ELF-1 (cell line): Measurements from ENCODE around the gene ATP2B3.
A peak's percentile ranks its signal among the peaks of the same experiment; 100 is the strongest.

ENCODE experiments used
- DNase-seq: peaks from one replicate; pipeline ENCODE4 v3.0.0-alpha.2; 2016; ENCODE audit warnings: low read depth, low spot score

Gene ATP2B3

DNA sequence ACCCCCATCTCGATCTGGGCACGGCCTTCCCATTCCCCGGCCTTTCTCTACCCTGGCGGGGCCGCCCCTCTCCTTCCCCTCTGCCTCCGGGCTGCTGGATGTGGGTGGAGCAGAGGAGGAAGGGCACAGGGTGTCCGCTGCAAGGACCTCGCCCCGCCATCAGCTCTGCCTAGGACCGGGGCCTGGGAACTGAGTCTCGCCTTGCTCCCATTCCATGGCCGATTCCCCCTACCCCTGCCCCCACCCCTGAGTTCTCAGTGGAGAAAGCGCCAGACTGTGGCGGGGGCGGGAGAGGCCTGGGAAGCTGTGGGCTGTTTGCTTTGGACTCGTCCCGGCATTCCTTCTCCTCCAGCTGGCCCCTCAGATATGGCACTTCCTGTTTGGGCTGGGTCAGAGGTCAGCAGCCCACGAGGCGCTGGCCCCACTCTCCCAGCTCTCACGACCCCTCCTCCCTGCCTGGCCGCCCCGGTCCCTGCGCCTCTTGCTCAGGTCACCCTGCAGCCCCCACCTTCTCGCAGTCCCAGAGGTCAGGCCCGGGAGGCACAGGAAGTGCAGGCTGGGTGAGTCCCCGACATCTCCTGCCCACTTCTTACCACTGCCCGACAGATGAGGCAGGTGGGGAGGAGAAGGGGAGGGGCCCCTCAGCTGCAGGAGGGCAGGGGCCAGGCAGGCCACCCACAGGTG, 29.1 kb upstream of the ATP2B3 start:
- peak; percentile 52 for DNase-seq

DNA sequence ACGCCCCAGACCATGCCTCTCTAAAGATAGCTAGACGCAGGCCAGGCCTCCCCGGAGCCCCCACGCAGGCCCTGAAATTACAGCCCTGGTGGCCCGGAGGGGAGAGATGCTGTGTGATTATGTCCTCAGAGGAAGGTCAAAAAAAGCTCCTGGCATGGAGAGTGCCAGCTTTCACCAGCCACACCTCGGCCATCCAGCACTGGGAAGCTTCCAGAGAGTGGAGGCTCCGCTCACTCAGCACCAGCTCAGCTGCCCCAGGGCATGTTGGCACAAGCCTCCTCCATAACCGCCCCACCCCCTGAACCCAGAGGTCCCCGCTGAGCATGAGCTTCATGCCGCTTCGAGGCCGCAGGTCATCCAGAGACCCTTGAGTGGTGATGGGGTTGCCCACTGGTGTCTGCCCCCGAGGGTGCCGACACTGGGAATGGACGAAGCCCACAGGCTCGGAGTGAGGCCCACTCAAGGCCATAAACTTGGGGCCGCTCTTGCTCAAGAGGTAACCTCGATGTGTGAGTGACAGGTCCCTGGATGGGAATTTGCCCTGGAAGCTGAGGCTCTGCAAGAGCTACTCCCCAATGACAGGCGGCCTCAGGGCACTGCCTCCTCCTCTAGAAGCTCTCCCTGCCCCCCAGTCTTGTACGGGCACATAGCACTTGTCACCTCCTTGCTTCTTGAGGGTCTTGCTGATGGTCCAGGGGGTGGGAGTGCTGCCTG, 27.1 kb upstream of the ATP2B3 start:
- no peak for DNase-seq

DNA sequence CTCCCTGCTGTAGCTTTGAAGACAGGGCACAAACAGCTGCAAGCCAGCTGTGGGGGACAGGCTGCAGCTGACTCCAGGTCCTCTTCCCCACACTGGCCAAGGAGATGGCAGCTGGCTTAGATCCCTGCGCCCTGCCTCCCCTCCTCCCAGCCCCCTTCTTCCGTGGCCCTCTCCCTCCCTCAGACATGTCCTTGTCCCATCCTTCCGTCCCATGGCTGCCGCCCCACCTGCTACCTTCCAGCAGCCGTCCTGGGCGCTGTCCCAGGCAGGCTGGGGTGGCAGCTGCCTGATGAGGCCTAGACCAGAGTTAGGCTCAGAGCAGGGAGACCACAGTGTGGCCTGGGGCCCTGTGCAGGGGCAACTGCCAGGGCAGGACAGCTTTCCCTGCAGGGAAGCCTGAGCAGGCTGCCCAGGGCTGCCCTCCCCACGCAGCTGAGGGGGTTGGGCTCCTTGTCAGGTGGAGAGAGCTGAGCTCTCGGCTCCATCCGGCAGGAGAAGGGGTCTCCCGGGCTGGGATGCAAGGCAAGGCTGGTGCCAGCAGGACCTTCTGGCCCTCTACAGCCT, 26.0 kb upstream of the ATP2B3 start:
- DNase-seq, result no peak

DNA sequence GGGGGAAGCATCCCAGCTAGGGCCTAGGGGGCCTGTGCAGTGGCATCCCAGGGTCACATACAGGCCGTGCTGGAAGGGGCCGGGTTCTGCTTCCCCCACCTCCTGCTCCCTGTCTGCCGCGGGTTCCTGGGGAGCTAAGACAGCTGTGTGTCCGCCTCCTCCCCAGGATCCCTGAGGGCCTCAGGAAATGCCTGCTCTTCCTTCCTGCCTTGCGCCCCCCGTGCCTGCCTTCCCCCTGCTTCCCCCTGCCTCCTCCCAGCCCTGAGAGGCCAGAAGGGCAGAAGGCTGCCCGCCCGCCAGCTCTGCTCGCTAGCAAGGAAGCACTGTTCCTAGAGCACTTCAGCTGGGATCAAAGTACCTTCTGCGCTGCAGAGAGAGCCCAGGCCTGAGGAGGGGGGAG, 25.5 kb upstream of the ATP2B3 start:
- no peak for DNase-seq

DNA sequence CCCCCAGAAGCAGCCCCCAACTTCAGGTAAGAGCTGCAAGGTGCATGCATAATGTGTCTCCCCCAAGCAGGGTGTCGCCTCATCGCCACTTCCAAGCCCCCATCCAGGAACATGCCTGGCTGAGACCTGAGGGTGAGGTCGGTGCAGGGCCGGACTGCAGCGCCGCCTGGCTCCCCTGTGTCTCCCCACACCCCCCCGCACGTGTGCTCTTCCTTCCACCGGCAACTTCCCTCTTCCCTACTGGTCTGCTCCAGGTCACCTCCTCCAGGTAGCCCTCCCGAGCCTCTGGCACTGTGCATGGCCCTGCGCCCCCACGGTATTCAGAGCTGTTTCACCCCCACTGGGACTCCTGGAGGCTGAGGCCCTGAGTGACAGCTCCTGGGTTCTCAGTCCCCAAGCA, 24.9 kb upstream of the ATP2B3 start:
- no peak for DNase-seq

DNA sequence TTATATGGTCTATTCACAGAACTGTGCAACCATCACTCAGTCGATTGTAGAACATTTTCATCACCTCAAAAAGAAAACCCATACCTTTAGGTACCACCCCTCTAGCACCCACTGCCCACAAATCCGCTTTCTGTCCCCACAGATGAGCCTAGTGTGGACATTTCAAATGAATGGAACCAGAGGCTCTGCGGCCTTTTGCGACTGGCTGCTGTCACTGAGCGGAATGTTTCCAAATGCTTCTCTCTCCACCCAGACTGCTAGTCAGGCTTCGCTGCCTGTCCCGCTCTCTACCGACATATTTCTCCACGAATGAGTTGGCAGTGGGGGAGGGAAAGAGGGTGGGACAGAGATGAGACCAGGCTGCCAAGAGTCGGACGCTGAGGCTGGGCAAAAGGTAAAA, 24.4 kb upstream of the ATP2B3 start:
- no peak for DNase-seq

DNA sequence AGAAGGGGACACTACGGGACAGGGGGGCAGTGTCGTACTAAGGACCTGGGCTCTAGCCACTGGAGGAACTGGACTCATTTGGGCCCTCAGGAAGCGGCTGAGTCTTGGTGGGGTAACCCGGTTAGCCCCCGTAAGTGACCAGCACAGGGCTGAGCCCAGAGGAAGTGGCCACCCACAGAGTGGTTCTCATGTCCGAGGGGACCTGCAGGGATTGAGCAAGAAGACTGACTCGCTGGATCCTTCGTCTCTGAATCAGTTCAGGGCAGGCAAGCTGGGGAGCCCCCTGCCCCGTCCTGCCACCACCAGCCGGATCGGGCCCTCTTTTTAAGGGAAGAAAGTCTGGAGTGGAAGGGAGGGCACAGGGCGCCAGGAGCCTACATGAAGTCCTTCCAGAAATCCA, 23.4 kb upstream of the ATP2B3 start:
- no peak for DNase-seq

DNA sequence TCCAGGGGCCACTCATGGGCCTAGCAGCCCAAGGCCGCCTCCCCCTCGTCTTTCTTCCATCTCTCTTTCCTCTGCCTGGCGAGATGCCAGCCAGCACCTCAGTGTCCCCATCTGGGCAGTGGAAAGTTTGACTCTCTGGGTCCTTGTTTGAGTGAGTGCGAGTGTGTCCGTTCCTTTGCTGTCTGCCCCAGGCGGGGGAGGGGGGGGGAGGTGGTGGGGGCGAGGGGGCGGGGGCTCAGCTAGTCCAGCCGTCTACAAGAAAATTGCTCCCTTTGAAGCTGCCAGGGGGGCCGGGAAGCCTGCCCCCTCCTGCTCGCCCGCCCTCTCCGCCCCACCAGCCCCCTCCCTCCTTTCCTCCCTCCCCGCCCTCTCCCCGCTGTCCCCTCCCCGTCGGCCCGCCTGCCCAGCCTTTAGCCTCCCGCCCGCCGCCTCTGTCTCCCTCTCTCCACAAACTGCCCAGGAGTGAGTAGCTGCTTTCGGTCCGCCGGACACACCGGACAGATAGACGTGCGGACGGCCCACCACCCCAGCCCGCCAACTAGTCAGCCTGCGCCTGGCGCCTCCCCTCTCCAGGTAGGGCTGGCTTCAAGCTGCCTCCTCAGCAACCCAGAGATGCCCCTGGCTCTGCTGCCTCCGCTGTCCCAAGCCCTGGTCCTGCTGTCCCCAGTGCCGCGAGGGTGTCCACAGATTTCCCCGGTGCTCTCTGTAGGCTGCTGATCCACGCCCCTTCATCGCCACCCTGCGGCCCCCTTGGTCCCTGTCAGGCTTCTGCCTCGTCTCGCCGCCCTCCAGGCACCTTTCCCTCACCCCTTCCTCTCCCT, 22.7 kb upstream of the ATP2B3 start, which contains the start of gene BGN:
Gene BGN (plus strand): TSS at position 440 of the 821 bp plus-strand sequence. CDS start 9,652 bp downstream, outside the sequence.
- DNase-seq, result peak; percentile 89

DNA sequence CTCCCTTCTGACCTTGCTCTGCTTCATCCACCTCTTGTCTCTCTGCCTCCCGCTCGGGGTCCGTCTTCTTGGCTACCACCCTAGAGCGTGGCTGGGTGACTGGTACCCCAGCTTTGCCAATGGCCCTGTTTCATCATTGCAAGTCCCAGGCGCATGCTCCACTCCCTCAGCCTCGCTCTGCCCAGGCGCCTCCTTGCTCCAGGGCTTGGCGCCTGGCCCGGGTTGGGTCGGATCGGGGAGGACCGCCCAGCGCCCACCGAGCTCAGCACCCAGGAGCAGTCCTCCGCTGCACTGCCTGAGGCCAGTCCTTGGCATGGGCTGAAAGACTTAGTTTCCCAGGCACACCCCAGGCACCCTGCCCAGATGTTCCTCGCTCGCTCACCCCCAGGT, 22.1 kb upstream of the ATP2B3 start:
- DNase-seq, result no peak

DNA sequence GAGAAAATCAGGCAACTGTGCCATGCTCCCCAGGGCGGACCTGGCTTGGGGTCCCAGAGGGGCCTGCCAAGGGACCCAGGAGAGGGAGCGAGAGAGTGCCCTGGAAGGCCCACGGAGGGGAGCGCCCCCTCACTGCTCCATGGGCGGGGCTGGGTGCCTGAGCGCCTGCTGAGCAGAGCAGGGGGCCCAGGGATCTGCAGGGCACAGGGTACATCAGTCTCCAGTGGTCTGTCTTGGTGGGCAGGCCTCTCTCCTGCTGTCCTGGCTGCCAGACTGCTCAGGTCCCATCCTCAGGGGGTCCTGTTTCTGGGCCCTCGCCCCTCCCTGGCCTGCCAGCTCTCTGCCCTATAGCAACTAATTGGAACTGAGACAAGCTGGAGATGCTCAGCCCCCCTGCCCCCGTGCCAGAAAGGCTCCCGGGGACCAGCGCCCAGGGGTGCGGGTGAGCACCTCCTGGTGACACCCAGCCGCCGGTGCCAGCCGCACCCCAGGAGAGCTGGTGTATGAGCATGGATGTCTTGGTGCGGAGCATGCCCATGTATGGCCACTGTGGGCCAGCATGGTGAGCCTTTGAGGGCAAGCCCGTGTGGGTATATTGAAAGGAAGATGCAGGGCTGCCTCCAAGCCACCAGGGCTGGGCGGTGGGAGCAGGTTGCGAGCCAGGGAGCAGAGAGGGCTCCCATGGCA, 21.4 kb upstream of the ATP2B3 start:
- no peak for DNase-seq

DNA sequence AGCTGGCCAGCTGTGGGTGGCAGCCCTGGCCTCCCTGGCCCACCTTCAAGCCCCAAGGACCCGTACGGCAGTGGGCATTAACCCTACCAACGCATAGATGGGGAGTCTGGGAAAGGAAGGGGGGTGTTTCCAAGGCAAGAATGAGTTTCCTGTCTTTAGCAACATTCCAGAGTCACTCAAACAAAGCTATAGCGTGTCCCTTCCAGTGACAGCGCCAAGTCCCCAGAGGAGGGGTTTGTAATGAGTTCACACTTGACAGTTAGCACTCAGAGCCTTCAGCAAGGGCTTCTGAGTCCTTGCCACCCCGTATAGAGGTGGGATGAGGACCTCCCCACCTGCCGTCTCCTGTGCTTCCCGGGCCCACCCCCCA, 20.9 kb upstream of the ATP2B3 start:
- DNase-seq, result no peak

DNA sequence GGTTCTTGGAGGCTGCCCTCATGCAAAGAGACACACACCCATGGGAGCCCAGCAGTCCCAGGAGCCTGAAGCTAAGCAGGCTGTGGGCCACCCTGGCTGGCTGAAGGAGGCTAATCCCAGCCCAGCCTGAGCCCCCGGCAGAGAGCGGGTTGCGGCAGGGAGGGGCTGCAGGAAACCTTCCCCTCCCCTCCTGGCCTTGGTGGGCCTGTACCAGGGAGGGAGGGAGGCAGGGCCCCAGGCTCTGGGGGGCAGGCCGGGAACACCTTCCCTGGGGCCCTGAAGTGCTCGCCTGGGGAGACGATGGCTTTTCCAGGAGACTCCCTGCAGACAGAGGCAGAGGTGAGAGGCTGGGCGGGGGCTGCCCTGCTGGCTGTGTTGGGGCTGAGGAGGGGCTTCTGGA, 19.0 kb upstream of the ATP2B3 start:
- no peak for DNase-seq

DNA sequence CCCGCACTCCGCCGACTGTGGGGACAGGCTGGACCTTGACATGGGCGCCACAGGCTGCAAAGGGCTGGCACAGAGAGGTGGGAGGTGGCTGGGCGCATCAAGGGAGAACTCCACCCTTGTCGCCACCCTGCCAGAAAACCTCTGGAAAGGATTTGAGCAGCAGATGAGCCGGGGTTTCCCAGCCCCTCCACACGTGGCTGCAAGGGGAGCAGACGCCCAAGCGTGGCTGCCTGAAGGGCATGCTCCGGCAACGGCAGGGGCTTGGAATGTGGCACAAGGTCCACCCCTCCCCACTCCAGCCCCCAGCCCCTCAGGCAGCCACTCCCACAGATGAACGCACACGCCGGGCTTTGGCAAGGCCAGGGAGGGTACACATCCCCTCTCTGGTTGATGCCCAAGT, 18.1 kb upstream of the ATP2B3 start:
- peak; percentile 33 for DNase-seq

DNA sequence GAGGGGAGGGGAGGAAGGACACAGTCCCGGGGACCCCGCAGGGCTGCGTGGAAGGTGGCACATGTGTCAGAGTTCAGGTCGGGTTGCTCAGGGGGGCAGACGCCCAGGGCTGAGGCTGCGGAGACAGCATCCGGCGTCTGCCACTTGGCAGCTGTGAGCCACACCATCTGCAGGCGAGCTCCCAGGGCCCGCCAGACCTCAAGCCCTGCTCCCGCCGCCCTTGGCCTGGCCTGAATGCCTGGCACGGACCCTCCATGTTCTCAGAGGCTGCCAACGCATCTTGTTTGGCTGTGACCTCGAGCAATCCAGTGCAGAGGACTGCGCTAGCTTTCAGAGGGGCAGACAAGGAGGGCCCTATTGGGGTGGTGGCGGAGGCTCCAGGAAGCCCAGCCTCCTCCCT, 17.6 kb upstream of the ATP2B3 start:
- DNase-seq, result no peak

DNA sequence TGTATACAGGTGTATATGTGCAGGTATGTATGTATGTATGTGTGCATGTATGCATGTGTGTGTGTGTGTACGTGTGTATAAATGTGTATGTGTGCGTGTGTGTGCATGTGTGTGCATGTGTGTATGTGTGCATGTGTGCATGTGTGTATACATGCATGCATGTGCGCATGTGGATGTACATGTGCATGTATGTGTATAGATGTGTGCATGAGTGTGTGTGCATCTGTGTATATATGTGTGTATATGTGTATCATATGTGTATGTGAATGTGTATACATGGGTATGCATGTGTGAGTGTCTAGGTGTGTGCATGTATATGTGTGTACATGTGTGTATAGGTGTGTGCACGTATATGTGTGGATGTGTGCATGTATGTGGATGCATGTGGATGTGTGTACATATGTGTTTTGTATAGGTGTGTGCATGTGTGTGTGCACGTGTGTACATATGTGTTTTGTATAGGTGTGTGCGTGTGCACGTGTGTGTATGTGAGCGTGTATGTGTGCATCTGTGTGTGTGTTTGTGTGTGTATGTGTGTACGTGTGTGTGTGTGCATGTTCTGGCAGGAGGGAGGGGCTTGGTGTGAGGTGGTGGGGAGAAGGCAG, 16.7 kb upstream of the ATP2B3 start:
- no peak for DNase-seq

DNA sequence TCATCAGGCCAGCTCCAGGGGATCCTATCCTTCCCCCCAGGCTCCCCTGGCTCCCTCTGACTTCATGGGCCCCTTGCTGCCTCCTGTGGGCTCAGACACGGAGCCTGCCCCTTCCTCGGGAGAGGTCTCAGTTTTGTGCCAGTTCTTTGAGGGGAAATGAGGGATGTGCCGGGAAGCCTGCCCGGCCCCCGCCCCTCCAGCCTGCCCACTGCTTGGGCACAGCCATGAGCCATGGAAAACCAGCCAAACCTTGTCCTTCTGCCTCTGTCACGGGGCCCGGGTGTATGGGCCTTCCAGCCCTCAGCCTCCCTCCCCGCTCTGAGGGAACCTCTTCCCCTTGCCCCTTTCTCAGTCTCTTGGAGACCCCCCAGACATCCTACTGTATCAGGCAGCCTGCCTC, 15.9 kb upstream of the ATP2B3 start:
- DNase-seq, result no peak

DNA sequence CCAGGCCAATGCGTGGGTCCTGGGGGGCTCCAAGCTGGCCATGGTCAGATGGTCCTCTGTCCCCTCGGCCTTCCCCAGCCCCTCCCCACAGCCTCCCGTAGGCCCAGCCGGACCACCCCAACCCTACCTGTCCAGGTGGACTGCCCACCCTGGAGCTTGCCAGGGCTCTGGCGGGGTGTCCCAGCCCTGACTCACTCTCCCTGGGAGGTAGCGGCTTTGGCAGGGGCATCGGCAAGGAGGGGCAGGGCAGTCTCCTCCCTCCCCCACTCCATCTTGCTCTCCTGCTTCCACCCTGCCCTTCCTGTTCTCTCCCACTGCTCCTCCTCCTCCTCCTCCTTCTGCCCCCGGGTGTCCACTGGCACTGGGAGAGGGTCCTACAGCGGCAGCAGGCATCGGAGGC, 15.3 kb upstream of the ATP2B3 start:
- no peak for DNase-seq

DNA sequence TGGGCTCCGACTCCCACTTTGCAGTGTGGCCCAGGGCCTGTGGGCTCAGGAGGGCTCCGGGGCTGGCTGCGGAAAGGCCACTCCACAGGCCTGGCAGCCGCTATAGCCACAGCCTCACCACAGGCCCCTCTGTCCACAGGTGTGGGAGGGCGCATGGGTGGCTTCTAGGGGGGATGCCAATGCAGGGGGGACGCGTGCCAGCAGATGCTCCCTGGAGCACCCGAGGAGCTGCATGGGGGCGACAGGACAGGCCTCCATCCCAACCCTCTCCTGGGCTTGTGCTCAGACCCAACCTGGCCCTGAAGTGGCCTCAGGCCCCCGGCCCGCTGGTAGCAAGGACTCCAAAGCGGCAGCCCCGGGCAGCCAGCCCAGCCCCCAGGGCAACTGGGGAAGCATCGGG, 14.6 kb upstream of the ATP2B3 start:
- DNase-seq, result no peak

DNA sequence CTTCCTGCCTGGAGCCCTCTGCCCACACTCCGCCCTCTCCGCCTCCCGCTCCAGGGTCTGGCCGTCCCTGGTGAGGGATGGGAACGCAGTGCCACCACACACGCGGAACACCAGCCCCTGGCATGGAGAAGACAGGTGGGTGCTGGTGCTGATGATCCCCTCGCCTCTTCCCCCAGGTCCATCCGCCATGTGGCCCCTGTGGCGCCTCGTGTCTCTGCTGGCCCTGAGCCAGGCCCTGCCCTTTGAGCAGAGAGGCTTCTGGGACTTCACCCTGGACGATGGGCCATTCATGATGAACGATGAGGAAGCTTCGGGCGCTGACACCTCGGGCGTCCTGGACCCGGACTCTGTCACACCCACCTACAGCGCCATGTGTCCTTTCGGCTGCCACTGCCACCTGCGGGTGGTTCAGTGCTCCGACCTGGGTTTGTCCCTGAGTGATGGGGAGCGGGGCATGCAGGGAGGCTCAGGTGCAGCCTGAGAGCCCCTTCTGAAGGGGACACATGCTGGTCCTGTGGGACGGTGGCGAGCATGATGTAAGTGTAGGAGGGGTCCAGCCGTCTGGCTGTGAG, 12.9 kb upstream of the ATP2B3 start:
- DNase-seq, result no peak

DNA sequence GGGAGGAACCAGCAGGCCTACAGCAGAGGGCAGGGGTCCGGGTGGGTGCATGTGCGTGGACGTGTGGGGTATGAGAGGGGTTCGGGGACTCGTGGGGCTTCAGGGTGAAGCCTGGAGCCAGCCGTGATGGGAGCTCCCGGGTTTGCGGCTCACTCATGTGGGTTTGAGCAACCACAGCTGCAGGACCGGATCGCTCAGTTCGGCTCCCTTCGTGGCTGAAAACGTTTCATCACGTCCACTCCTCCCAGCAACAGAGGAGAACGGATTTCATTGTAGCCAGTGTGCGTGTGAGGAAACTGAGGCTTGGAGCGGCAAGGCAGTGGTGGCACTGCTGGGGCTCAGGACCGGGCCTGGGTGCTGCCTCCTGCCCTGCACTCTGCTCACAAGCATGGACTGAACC, 12.1 kb upstream of the ATP2B3 start:
- DNase-seq, result no peak
